HG03045 (cell line): ENCODE data around the gene FGFR4.

Source experiments
- ATAC-seq: cut with Tn5 transposase; IDR thresholded peaks from one replicate; pipeline ENCODE4 v1.9.1; 2021; ENCODE audit warnings: mild to moderate bottlenecking, moderate library complexity; ENCODE audit not compliant: unreplicated experiment

The FGFR4 gene

DNA sequence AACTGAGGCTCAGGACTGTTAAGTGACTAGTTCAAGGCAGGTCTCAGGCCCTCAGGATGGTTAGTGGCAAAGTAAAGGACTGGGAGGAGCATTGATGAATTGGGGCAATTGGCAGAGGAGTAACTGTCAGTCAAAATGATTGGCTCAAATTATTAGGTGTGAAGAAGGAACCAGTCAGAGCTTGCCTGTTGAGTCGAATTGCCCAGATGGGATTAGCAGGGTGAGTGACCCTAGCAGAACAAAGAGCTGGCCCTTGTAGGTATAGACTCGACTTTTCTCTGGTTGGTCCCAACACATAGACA is 44.3 kb downstream of the FGFR4 start:
- ATAC-seq, result no peak

DNA sequence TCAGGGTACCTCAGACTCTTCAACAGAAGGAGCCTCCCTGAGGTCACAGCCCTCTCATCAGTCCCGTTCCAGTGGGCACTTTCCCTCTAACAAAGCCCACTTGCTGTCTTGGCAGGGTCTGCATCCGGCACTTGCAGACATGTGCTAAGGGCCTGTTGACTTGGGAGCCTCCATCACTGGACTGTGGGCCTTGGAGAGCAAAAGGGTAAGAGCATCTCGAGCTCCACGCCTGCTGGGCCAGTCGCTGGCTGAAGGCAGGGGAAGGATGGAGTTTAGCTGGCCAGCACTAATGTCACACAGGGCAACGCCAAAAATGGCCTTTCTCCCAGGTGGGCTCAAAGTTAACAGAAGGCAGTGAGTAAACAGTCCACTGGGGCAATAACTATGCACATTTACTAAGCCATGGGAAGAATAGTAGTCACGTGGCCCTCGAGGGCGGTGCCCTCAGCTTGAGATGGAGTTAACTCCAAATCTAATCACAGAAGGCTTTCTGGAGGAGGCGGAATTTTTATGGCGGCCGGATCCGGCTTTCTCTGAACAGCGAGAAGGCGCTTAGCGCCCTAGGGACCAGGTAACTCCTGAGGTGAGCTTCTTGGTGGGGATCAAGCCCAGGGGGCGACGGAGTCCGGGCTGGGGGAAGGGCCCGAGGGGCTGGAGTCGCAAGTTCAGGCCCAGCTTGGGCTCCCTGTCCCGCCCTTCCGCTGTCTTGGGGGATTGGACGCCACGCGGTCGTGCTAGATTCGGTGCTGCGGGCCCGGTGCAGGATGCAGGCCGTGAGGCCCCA is 44.8 kb downstream of the FGFR4 start:
- ATAC-seq, result no peak

GRCh38 chr5:177132136-177133095 is 45.7 kb downstream of the FGFR4 start:
- ATAC-seq, result peak; percentile 7

GRCh38 chr5:177133096-177133852 is 46.6 kb downstream of the FGFR4 start, which contains the start of gene NSD1:
Gene NSD1, plus strand, starts transcription at chr5:177133773. Its CDS starts 1,331 bp downstream, at chr5:177135104.
- peak; percentile 65 for ATAC-seq

GRCh38 chr5:177133853-177134696 is 47.4 kb downstream of the FGFR4 start:
- peak; percentile 29 for ATAC-seq

DNA sequence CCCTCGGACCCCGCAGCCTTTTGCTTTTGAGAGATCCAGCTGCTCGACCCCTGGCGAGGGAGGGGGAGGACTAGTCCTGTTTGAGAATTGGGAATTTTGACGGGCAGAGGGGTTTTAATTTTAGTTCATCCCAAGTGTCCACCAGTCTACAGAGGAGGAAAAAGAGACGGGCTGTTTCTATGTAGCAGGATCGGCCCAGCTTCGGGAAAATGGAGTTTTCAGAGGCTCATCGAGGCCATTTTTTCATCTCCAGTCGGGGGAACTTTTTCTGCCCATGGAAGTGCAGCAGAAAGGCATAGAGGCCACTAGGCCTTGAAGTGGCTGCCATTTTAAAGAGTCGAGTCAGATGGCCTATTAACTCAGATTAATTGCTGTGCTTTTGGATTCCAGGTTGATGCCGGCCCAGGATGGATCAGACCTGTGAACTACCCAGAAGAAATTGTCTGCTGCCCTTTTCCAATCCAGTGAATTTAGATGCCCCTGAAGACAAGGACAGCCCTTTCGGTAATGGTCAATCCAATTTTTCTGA is 48.0 kb downstream of the FGFR4 start:
- no peak for ATAC-seq

- ATAC-seq, result no peak
Observed at GRCh38 chr5:177140312-177140711, 53.6 kb downstream of the FGFR4 start.

GRCh38 chr5:177141496-177141895 is 54.8 kb downstream of the FGFR4 start:
- no peak for ATAC-seq

- ATAC-seq, result no peak
Observed at GRCh38 chr5:177142098-177142611, 55.4 kb downstream of the FGFR4 start.

DNA sequence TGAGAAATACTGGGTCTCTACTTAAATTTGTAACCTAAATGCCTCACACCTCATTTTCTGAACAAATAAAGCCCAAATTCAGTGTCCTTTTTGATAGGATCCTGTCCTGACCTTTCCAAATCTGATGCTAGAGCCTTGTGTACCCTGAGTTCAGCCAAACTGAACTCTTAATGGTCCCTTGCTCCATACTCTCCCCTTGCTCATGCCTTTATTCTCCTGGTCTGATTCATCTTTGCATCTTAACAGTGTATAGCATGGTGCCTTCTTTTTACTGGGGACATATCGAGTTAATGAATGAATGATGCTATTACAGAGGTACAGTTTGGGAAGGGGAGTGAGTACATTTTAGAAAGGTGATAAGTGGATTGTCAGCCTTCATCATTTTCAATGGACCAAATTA is 56.1 kb downstream of the FGFR4 start:
- ATAC-seq, result no peak

- ATAC-seq, result no peak
Observed at GRCh38 chr5:177146891-177147638, 60.4 kb downstream of the FGFR4 start.
